ENCODE measurements around the gene DPYSL4. TPM values are rescaled to one million over a fixed set of nuclear protein-coding genes. Genes with fewer than 3 reads are reported as not detected.

DPYSL4 gene
- total and polyA plus RNA-seq, 2 experiments from 2014 or later = 2.1 TPM

DNA sequence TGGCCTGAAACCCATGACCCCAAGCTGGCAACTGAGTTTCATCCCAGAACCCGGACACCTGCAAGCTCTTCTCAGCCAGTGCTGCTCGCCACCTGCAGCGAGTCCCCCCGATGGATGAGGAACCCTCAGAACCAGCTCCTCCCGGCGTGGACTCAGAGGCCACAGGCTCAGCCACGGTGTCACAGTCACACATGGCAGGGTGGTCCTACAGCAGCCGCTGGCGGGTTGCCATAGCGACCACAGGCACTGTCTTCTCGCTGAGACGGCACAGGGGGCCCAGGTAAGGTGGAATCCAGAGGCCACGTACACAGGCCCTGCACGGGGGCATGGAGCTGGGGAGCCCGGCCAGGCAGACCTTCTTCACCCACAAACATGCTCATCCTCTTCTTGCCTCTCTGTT, 53.4 kb downstream of the DPYSL4 start:
- Histone ChIP-seq H3F3A (ENCODE audit: insufficient read depth) (no peaks in the 10 kb centered on the region), H3K4me1 (ENCODE audit: insufficient read depth) (no peaks in the 10 kb centered on the region), H3K9me3 (ENCODE audit: low read depth) (no peaks in the 10 kb centered on the region), H3K9me2 (ENCODE audit: insufficient read depth) (no peaks in the 10 kb centered on the region), H4K20me1 (ENCODE audit: insufficient read depth) (no peaks in the 10 kb centered on the region), H3K9ac (no peak overlapping the region), H3K27ac (no peak overlapping the region), H3K4me2 (ENCODE audit: unreplicated experiment) (no peak overlapping the region), H2AFZ (no peak overlapping the region), H3K79me2 (ENCODE audit: insufficient read depth) (no peaks in the 10 kb centered on the region), H3K4me3 (no peak overlapping the region), H3K27me3 (replicated peaks; ENCODE audit: insufficient read depth) (no peaks in the 10 kb centered on the region), H3K36me3 (ENCODE audit: low read depth) (no peaks in the 10 kb centered on the region)
- no peak for DNase-seq
- 83 to 84% methylated on average over 15 of the region's 15 CpGs for WGBS, 2 experiments (ENCODE audit: low coverage in 1 of 2, low lambda C conversion rate in 2 of 2, missing lambda C conversion rate in 2 of 2)
- TF ChIP-seq EZH2 (IDR thresholded peaks at IDR 0.05; ENCODE audit: insufficient read depth, poor library complexity, severe bottlenecking) (no peak), EZH2phosphoT487 (IDR thresholded peaks at IDR 0.05; ENCODE audit: insufficient read depth, low read depth) (no peak)
- in situ Hi-C loops (cut with MboI) = no loop called here

DNA sequence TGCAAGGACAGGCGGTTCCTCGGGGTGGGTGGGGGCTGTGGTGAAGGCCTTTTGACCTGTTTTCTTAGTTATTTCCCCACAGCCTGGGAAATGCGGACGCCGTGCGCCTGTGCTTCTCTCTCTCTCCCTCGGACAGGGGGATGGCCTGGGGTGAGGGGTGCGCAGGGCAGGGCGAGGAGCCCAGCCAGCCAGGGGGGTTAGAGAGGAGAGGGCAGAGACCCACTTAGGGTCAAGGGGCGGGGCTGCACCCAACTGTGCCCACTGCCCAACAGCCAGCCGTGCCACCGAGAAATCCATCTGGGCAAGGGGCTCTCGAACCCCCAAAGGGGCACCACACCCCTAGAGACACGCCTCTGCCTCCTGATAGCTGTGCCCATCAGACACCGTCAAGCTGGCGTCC, 53.8 kb downstream of the DPYSL4 start:
- H3K9me3 ChIP-seq (ENCODE audit: low read depth) = no peaks in the 10 kb centered on the region
- no peaks in the 10 kb centered on the region for H3K4me1 ChIP-seq (ENCODE audit: insufficient read depth)
- no peak overlapping the region for H3K9ac ChIP-seq
- WGBS, 2 experiments (ENCODE audit: low coverage in 1 of 2, low lambda C conversion rate in 2 of 2, missing lambda C conversion rate in 2 of 2) = 88 to 97% methylated on average over 4 to 16 of the region's 16 CpGs
- DNase-seq = no peak
- H4K20me1 ChIP-seq (ENCODE audit: insufficient read depth) = no peaks in the 10 kb centered on the region
- H3F3A ChIP-seq (ENCODE audit: insufficient read depth) = no peaks in the 10 kb centered on the region
- TF ChIP-seq EZH2 (IDR thresholded peaks at IDR 0.05; ENCODE audit: insufficient read depth, poor library complexity, severe bottlenecking) (no peak), EZH2phosphoT487 (IDR thresholded peaks at IDR 0.05; ENCODE audit: insufficient read depth, low read depth) (no peak)
- no peaks in the 10 kb centered on the region for H3K27me3 ChIP-seq (replicated peaks; ENCODE audit: insufficient read depth)
- no peak overlapping the region for H3K4me2 ChIP-seq (ENCODE audit: unreplicated experiment)
- in situ Hi-C loops (cut with MboI) = no loop called here
- no peak overlapping the region for H2AFZ ChIP-seq
- no peak overlapping the region for H3K4me3 ChIP-seq
- no peaks in the 10 kb centered on the region for H3K9me2 ChIP-seq (ENCODE audit: insufficient read depth)
- no peak overlapping the region for H3K27ac ChIP-seq
- no peaks in the 10 kb centered on the region for H3K79me2 ChIP-seq (ENCODE audit: insufficient read depth)
- H3K36me3 ChIP-seq (ENCODE audit: low read depth) = no peaks in the 10 kb centered on the region

DNA sequence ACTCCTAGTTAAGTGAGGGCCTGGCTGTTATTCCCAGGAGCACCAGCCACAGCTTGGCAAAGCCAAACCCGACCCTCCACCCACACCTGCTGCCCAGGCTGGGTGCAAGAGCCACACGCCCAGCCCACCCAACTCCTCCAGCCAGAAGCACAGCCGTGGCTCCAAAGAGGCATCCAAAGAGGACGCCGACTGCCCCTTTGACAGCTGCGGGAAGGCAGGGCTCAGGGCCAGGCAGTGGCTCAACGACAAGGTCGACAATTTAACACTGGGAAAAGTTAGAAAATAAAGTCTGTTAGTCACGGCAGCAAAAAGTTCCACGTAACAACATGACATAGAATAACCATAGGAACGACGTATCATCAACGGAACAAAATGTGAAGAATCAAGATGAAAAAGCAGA, 54.3 kb downstream of the DPYSL4 start:
- no peaks in the 10 kb centered on the region for H3K9me3 ChIP-seq (ENCODE audit: low read depth)
- in situ Hi-C loops (cut with MboI) = no loop called here
- no peaks in the 10 kb centered on the region for H3K27me3 ChIP-seq (replicated peaks; ENCODE audit: insufficient read depth)
- H3K9ac ChIP-seq = no peak overlapping the region
- H3K27ac ChIP-seq = no peak overlapping the region
- H3K9me2 ChIP-seq (ENCODE audit: insufficient read depth) = no peaks in the 10 kb centered on the region
- no peak overlapping the region for H2AFZ ChIP-seq
- TF ChIP-seq EZH2phosphoT487 (IDR thresholded peaks at IDR 0.05; ENCODE audit: insufficient read depth, low read depth) (no peak), EZH2 (IDR thresholded peaks at IDR 0.05; ENCODE audit: insufficient read depth, poor library complexity, severe bottlenecking) (no peak)
- no peak for DNase-seq
- H4K20me1 ChIP-seq (ENCODE audit: insufficient read depth) = no peaks in the 10 kb centered on the region
- no peaks in the 10 kb centered on the region for H3K36me3 ChIP-seq (ENCODE audit: low read depth)
- no peaks in the 10 kb centered on the region for H3K4me1 ChIP-seq (ENCODE audit: insufficient read depth)
- no peaks in the 10 kb centered on the region for H3F3A ChIP-seq (ENCODE audit: insufficient read depth)
- H3K4me2 ChIP-seq (ENCODE audit: unreplicated experiment) = no peak overlapping the region
- H3K4me3 ChIP-seq = no peak overlapping the region
- WGBS, 2 experiments (ENCODE audit: low coverage in 1 of 2, low lambda C conversion rate in 2 of 2, missing lambda C conversion rate in 2 of 2) = 88 to 90% methylated on average over 13 of the region's 13 CpGs
- H3K79me2 ChIP-seq (ENCODE audit: insufficient read depth) = no peaks in the 10 kb centered on the region

DNA sequence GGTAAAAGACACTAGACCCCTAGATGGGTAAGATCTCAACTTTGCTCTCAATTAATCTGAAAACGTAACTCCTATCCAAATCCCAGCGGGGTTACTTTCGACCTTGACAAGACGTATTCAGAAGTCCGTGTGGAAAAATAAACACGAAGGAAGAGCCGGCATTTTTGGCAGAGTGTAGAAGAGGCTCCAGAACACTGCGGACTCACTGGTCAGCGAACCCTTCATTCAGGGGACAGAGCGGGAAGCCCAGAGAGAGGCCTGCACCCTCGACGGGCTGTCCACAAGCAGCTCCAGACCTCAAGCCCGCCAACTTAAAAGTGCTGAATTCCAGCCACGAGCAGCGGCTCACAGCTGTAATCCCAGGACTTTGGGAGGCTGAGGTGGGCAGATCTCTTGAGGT, 54.7 kb downstream of the DPYSL4 start:
- TF ChIP-seq EZH2phosphoT487 (IDR thresholded peaks at IDR 0.05; ENCODE audit: insufficient read depth, low read depth) = no peak
- no peak for TF ChIP-seq EZH2 (IDR thresholded peaks at IDR 0.05; ENCODE audit: insufficient read depth, poor library complexity, severe bottlenecking)

More for the DNA sequence above, 54.7 kb downstream of the DPYSL4 start:
- no peaks in the 10 kb centered on the region for H3K79me2 ChIP-seq (ENCODE audit: insufficient read depth)
- H3F3A ChIP-seq (ENCODE audit: insufficient read depth) = no peaks in the 10 kb centered on the region
- H3K36me3 ChIP-seq (ENCODE audit: low read depth) = no peaks in the 10 kb centered on the region
- H3K4me3 ChIP-seq = no peak overlapping the region
- WGBS, 2 experiments (ENCODE audit: low coverage in 1 of 2, low lambda C conversion rate in 2 of 2, missing lambda C conversion rate in 2 of 2) = 91 to 95% methylated on average over 15 of the region's 15 CpGs
- H3K9me3 ChIP-seq (ENCODE audit: low read depth) = no peaks in the 10 kb centered on the region
- no peaks in the 10 kb centered on the region for H3K9me2 ChIP-seq (ENCODE audit: insufficient read depth)
- no peak overlapping the region for H3K9ac ChIP-seq
- DNase-seq = no peak
- H3K4me1 ChIP-seq (ENCODE audit: insufficient read depth) = no peaks in the 10 kb centered on the region
- no peak overlapping the region for H3K4me2 ChIP-seq (ENCODE audit: unreplicated experiment)
- no peak overlapping the region for H2AFZ ChIP-seq
- H4K20me1 ChIP-seq (ENCODE audit: insufficient read depth) = no peaks in the 10 kb centered on the region
- no peaks in the 10 kb centered on the region for H3K27me3 ChIP-seq (replicated peaks; ENCODE audit: insufficient read depth)
- H3K27ac ChIP-seq = no peak overlapping the region
- in situ Hi-C loops (cut with MboI) = no loop called here

Measured in GM23248 (cell line).